ENCODE results near the gene S100A1. TPM values are rescaled to one million over a fixed set of nuclear protein-coding genes. Genes with fewer than 3 reads are reported as not detected.

Gene S100A1
- total and polyA plus RNA-seq, 2 of the 13 experiments (the other 11 are each of a cell fraction or from before 2014, with no cell fraction given): 120 to 251 TPM

DNA sequence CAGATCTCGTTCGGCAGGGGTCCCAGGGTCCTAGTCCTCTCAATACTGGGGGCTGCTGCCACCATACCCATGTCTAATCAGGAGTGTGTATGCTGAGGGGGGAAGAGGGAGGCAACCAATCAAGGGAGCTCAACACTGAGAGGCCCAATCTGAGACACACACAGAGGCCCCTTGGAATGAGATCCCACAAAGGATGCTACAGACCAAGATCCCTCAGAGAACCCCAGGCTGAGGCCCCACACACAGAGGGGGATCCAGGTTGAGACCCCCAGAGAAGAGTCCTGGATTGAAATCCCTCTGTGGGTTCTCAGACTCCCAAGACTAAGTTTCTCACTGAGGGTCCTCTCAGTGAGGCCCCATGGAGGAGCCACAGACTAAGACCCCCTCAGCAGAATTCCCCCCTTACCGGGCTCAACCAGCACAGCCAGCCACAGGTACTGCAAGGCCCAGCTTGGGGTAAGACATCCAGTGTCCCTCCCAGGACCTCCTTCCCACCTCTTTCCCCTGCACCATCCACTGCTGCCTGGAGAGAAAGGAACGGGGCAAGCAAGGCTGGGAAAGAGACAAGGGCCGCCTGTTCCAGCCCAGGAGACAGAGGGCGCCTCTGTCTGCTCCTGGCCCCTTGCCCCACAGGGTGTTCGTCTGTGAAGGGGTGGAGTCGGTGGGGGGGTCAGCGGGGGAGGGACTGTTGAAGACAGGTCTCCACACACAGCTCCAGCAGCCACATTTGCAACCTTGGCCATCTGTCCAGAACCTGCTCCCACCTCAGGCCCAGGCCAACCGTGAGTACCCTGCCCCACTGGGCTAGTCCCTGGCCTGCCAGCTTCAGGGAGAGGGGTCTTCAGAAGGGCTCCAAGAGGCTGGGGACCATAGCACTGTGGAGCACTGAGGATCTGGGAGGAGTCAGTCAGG, at the start of gene S100A1 (continued):
- TF ChIP-seq, protein P1, sequence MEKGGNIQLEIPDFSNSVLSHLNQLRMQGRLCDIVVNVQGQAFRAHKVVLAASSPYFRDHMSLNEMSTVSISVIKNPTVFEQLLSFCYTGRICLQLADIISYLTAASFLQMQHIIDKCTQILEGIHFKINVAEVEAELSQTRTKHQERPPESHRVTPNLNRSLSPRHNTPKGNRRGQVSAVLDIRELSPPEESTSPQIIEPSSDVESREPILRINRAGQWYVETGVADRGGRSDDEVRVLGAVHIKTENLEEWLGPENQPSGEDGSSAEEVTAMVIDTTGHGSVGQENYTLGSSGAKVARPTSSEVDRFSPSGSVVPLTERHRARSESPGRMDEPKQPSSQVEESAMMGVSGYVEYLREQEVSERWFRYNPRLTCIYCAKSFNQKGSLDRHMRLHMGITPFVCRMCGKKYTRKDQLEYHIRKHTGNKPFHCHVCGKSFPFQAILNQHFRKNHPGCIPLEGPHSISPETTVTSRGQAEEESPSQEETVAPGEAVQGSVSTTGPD (CRISPR knock-in tag; IDR thresholded peaks at IDR 0.05): no peak
- no peak for TF ChIP-seq ZNF558 (CRISPR knock-in tag; IDR thresholded peaks at IDR 0.05; ENCODE audit: borderline replicate concordance)
- TF ChIP-seq MTA1 (CRISPR knock-in tag; IDR thresholded peaks at IDR 0.05; ENCODE audit: borderline replicate concordance): peak; percentile 54; the same call in 1 of the 2 replicates
- TF ChIP-seq CHCHD3 (CRISPR knock-in tag; IDR thresholded peaks at IDR 0.05): no peak
- TF ChIP-seq ZFY (CRISPR knock-in tag; IDR thresholded peaks at IDR 0.05): peak; percentile 1
- no peak for TF ChIP-seq ZKSCAN8 (CRISPR knock-in tag; IDR thresholded peaks at IDR 0.05; ENCODE audit: borderline replicate concordance)
- TF ChIP-seq HOXA3 (CRISPR knock-in tag; IDR thresholded peaks at IDR 0.05): no peak; the same call in 1 of the 2 replicates
- 0 out of 2 replicates have a peak, but pooled peaks have one; percentile 30 for TF ChIP-seq GATA4 (IDR thresholded peaks at IDR 0.05; ENCODE audit: borderline replicate concordance, low read depth)
- TF ChIP-seq, protein P2, sequence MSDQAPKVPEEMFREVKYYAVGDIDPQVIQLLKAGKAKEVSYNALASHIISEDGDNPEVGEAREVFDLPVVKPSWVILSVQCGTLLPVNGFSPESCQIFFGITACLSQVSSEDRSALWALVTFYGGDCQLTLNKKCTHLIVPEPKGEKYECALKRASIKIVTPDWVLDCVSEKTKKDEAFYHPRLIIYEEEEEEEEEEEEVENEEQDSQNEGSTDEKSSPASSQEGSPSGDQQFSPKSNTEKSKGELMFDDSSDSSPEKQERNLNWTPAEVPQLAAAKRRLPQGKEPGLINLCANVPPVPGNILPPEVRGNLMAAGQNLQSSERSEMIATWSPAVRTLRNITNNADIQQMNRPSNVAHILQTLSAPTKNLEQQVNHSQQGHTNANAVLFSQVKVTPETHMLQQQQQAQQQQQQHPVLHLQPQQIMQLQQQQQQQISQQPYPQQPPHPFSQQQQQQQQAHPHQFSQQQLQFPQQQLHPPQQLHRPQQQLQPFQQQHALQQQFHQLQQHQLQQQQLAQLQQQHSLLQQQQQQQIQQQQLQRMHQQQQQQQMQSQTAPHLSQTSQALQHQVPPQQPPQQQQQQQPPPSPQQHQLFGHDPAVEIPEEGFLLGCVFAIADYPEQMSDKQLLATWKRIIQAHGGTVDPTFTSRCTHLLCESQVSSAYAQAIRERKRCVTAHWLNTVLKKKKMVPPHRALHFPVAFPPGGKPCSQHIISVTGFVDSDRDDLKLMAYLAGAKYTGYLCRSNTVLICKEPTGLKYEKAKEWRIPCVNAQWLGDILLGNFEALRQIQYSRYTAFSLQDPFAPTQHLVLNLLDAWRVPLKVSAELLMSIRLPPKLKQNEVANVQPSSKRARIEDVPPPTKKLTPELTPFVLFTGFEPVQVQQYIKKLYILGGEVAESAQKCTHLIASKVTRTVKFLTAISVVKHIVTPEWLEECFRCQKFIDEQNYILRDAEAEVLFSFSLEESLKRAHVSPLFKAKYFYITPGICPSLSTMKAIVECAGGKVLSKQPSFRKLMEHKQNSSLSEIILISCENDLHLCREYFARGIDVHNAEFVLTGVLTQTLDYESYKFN (CRISPR knock-in tag; conservative IDR thresholded peaks at IDR 0.05): 0 out of 2 replicates have a peak, but pooled peaks have one; percentile 16
- TF ChIP-seq ZNF605 (CRISPR knock-in tag; IDR thresholded peaks at IDR 0.05): peak; percentile 49; the same call in 1 of the 2 replicates
- no peak for TF ChIP-seq AGO1 (IDR thresholded peaks at IDR 0.05; ENCODE audit: low read depth, low read length, poor library complexity, severe bottlenecking)
- peak; percentile 19; the same call in 1 of the 2 replicates for TF ChIP-seq STAG1 (CRISPR knock-in tag; IDR thresholded peaks at IDR 0.05)
- TF ChIP-seq, protein P3, sequence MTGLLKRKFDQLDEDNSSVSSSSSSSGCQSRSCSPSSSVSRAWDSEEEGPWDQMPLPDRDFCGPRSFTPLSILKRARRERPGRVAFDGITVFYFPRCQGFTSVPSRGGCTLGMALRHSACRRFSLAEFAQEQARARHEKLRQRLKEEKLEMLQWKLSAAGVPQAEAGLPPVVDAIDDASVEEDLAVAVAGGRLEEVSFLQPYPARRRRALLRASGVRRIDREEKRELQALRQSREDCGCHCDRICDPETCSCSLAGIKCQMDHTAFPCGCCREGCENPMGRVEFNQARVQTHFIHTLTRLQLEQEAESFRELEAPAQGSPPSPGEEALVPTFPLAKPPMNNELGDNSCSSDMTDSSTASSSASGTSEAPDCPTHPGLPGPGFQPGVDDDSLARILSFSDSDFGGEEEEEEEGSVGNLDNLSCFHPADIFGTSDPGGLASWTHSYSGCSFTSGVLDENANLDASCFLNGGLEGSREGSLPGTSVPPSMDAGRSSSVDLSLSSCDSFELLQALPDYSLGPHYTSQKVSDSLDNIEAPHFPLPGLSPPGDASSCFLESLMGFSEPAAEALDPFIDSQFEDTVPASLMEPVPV (CRISPR knock-in tag; IDR thresholded peaks at IDR 0.05): 0 out of 2 replicates have a peak, but pooled peaks have one; percentile 50
- TF ChIP-seq, protein P4, sequence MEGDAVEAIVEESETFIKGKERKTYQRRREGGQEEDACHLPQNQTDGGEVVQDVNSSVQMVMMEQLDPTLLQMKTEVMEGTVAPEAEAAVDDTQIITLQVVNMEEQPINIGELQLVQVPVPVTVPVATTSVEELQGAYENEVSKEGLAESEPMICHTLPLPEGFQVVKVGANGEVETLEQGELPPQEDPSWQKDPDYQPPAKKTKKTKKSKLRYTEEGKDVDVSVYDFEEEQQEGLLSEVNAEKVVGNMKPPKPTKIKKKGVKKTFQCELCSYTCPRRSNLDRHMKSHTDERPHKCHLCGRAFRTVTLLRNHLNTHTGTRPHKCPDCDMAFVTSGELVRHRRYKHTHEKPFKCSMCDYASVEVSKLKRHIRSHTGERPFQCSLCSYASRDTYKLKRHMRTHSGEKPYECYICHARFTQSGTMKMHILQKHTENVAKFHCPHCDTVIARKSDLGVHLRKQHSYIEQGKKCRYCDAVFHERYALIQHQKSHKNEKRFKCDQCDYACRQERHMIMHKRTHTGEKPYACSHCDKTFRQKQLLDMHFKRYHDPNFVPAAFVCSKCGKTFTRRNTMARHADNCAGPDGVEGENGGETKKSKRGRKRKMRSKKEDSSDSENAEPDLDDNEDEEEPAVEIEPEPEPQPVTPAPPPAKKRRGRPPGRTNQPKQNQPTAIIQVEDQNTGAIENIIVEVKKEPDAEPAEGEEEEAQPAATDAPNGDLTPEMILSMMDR (CRISPR knock-in tag; IDR thresholded peaks at IDR 0.05): peak; percentile 80
- TF ChIP-seq TAF1 (CRISPR knock-in tag; IDR thresholded peaks at IDR 0.05): peak; percentile 65
- TF ChIP-seq, protein P5, sequence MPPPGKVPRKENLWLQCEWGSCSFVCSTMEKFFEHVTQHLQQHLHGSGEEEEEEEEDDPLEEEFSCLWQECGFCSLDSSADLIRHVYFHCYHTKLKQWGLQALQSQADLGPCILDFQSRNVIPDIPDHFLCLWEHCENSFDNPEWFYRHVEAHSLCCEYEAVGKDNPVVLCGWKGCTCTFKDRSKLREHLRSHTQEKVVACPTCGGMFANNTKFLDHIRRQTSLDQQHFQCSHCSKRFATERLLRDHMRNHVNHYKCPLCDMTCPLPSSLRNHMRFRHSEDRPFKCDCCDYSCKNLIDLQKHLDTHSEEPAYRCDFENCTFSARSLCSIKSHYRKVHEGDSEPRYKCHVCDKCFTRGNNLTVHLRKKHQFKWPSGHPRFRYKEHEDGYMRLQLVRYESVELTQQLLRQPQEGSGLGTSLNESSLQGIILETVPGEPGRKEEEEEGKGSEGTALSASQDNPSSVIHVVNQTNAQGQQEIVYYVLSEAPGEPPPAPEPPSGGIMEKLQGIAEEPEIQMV (CRISPR knock-in tag; IDR thresholded peaks at IDR 0.05; ENCODE audit: low read depth): no peak
- peak; percentile 24; the same call in 1 of the 2 replicates for TF ChIP-seq ZNF772 (CRISPR knock-in tag; IDR thresholded peaks at IDR 0.05)
- 0 out of 2 replicates have a peak, but pooled peaks have one; percentile 32 for TF ChIP-seq SMC3 (IDR thresholded peaks at IDR 0.05; ENCODE audit: low read length)
